AG04449 (cell line): ENCODE results near the gene PPM1H.

Source experiments
- CTCF ChIA-PET: fragments of 350-600 bp; formaldehyde crosslinking; extraction: SDS; loops from one replicate; lab custom pipeline; 2021; ENCODE audit warnings: antibody characterized with exemption; lab: Yijun Ruan, JAX
- POLR2A ChIA-PET: fragments of 400-600, 350-600 bp; formaldehyde crosslinking; extraction: SDS; loops from one replicate; lab custom pipeline; 2020; ENCODE audit warnings: antibody characterized with exemption, inconsistent platforms; lab: Yijun Ruan, JAX
- DNase-seq: peaks from one replicate; pipeline ENCODE4 v3.0.0-alpha.2; 2010; ENCODE audit warnings: low read depth, low spot score
- H3K4me3 ChIP-seq: 2 replicates; pipeline ENCODE4 v1.5.1; 2011; ENCODE audit warnings: low read depth, mild to moderate bottlenecking, control low read depth, low read length
- TF ChIP-seq, protein P1 (sequence below): IDR thresholded peaks from one replicate; pipeline ENCODE4 v1.5.1; 2011; ENCODE audit warnings: mild to moderate bottlenecking, moderate library complexity, low read length, control low read depth, inconsistent platforms; ENCODE audit not compliant: insufficient read depth; ENCODE audit errors: missing control alignments

The PPM1H gene

DNA sequence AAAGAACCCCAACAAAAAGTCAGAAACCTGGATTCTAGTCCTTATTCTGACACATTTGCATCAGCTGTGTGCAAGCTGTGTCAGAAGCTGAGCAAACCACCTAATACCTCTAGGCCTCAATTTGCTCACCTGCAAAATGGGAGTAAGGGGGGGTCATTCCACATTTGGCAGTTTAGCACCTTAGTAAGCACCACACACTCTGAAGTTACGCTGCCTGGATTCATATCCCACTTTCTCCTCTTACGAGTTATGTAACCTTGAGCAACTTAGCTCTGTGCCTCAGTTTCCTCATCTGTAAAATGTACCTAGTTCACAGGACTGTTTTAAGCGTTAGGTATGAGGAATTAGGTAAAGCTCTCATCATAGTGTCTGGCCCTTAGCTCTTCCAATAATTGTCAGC is 218.9 kb downstream of the PPM1H start:
- POLR2A ChIA-PET = interaction anchor here (1.0 kb wide), 1 partner anchor 15 kb away, joined by 3 read pairs; no protein-coding TSS in a partner anchor
- TF ChIP-seq, protein P1, sequence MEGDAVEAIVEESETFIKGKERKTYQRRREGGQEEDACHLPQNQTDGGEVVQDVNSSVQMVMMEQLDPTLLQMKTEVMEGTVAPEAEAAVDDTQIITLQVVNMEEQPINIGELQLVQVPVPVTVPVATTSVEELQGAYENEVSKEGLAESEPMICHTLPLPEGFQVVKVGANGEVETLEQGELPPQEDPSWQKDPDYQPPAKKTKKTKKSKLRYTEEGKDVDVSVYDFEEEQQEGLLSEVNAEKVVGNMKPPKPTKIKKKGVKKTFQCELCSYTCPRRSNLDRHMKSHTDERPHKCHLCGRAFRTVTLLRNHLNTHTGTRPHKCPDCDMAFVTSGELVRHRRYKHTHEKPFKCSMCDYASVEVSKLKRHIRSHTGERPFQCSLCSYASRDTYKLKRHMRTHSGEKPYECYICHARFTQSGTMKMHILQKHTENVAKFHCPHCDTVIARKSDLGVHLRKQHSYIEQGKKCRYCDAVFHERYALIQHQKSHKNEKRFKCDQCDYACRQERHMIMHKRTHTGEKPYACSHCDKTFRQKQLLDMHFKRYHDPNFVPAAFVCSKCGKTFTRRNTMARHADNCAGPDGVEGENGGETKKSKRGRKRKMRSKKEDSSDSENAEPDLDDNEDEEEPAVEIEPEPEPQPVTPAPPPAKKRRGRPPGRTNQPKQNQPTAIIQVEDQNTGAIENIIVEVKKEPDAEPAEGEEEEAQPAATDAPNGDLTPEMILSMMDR = no peak
- CTCF ChIA-PET = interaction anchor here (1.0 to 1.7 kb wide), 3 partner anchors 11 to 79 kb away, joined by 3 to 8 read pairs (median 3); no protein-coding TSS in a partner anchor

DNA sequence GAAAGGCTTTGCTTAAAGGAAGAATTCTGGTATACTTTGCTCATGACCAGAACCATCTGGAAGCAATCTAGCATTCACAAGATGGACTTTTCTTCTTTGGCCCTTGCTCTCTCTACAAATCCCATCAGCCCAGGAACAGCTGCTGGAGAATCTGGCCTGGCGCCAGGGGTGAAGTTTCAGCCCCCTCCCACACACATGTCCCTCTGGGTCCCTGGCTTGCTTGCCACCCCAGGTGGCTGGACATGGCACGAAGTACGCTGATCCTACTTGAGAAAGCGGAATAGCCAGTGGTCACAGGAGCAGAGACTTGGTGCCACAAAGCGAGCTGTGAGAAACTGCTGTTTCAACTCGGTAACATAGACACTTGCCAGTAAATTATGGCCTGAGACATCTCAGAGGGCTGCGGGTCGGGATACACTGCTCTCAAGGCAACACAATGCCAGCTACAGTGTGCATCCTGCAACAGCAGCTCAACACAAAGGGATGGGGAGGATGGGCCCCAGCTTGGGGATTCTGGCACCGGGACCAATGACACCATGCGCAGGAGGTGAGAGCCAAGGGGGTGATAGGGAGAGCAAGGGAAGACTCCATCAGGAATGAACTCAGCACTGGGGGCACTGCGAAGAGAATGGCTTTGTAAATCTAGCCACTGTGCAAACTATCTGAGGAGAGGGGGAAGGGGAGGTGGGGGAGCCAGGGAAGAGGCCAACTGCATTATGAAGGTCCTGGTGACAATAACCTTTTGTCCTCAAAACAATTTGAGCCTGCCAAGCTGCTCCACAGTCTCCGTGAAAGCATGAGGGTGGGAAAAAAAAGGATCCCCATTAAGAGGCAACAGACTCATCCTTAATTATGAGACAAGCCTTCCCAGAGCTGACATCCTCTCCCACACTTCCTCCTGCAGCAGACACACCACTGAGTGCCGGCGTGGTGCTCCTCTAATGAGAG is 219.9 kb downstream of the PPM1H start:
- no peak for DNase-seq
- CTCF ChIA-PET = interaction anchor here (1.0 to 1.7 kb wide), 3 partner anchors 10 to 79 kb away, joined by 3 to 8 read pairs (median 3); no protein-coding TSS in a partner anchor
- H3K4me3 ChIP-seq = no peak overlapping the region
- TF ChIP-seq, protein P1 = no peak
- POLR2A ChIA-PET = interaction anchor here (1.0 kb wide), 1 partner anchor 16 kb away, joined by 3 read pairs; no protein-coding TSS in a partner anchor

More for the DNA sequence above, 218.9 kb downstream of the PPM1H start:
- no peak overlapping the region for H3K4me3 ChIP-seq
- no peak for DNase-seq

DNA sequence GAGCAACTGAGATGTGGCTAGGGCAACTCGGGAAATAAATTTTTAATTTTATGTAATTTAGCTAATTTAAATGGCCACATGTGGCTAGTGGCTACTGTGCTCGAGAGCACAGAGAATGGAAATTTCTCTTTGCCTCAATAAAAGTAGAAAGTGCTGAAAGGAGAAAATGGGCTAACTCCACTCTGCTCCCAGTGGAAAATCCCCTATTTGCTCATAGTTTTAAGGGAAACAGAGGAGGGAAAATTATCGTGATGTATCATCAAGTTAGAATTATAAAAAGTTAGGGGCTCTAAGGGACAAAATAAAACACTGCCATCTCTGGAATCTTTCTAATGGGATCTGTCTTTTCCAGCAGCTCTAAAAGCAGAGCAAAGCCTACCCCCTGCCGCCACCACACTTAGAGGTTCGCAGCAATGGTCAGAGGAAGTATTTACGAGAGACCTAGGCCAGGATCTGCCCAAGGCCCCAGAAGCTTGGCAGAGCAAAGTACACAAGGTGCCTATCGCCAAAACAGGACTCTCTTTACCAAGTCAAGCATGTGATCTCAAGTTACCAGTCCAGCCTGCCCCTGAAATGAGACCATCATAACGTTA is 220.7 kb downstream of the PPM1H start:
- ChIA-PET CTCF (no interaction called here), POLR2A (no interaction called here)
- H3K4me3 ChIP-seq = no peak overlapping the region
- TF ChIP-seq, protein P1 = no peak
- no peak for DNase-seq

DNA sequence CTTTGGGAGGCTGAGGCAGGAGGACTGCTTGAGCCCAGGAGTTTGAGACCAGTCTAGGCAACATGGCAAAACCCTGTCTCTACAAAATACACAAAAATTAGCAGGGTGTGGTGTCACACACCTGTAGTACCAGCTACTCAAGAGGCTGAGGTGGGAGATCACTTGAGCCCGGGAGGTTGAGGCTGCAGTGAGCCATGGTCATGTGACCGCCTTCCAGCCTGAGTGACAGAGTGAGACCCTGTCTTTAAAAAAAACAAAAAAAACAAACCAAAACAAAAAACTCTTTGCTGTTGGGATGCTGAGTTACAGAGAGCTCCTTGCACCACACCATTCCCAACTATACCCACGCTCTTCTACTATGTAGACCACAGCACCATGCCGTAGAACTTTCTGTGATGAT is 221.2 kb downstream of the PPM1H start:
- TF ChIP-seq, protein P1 = no peak
- no peak overlapping the region for H3K4me3 ChIP-seq
- CTCF ChIA-PET = interaction anchor here (1.1 kb wide), 1 partner anchor 14 kb away, joined by 3 read pairs; no protein-coding TSS in a partner anchor
- POLR2A ChIA-PET = no interaction called here
- DNase-seq = no peak

DNA sequence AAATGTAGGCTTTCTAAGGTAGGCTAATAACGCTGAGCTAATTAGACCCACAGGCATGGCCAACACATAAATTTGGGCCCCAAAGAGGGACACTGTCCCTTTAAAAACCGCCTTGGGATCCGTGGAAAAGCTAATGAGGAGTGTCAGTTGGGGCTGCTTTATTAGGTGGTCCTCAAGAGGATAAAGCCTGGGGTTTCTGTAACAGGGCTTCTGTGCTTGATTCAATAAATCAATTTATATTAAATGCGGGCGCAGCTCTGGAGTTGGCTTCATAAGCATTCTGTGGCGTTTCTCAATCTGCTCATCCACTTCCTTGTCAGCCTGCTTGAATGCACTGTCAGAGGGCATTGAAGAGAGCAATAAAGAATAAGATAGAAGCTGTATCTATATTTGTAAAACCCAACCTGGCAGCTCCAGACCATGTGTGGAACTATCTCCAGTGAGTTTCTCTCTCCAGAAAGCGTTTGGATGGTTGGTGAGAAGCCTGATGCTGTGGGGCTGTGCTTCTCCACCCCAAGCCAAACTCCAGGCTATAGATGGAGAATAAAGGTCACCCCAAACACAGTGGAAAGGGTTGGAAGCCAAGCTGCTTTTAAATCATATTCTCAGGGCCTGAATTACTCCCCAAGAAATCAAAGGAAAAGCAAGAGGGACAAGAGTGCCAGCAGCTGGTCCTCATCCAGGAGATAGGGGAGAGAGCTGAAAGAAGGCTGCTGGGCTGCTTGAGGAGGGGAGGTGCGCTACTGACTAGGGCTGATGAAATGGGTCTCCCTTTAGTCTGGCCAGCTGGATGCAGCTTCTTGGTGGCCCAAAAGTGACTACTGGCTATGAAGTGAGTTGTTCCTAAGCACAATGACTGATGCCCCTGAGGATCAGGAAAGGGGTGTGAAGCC is 222.0 kb downstream of the PPM1H start:
- CTCF ChIA-PET = interaction anchor here (1.1 kb wide), 1 partner anchor 14 kb away, joined by 3 read pairs; no protein-coding TSS in a partner anchor
- TF ChIP-seq, protein P1 = no peak
- DNase-seq = no peak
- H3K4me3 ChIP-seq = no peak overlapping the region
- POLR2A ChIA-PET = no interaction called here
